ENCODE data around the gene METTL16.

DNA sequence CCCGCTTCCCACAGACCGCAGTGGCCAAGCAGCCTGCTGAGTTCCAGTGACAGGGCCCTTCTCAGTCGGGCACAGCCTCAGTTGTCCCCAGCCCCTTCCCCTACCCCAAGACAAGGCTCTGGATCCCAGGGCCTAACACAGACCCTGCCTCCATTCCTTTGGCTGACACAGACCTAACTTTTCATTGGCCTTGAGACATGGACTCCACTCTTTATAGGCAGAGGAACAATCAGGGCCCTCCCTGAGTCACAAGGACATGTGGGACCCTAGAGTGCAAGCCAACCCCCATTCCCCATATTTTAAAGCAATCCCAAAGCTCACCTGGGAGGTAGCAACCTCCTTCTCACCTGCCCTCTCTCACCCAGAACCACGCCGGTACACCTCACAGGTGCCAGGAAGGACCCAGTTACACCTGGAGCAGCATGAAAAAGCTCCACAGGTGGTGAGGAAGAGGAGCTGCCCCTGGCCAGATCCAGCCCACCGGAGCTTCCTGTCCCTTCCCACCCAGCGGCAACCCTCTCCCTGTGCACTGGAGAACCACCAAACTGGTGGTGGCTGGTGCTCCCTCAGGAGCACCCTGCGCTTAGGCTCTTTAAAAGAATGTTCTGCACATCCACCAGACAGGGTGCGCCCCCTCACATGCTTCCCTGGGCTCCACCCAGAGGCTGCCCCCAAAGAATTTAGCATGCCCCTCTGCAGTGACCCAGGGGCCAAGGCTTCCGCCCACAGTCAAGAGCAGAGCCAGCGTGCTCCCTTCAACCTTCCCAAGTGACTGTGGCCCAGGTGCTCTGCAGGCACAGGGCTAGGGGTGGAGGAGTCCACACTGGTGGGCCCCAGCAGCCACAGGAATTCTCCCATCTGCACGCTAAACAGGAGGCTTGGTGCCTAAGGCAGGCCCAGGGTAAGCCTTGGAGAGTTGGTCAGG is 114.2 kb downstream of the METTL16 start:
- TF ChIP-seq, protein P1, sequence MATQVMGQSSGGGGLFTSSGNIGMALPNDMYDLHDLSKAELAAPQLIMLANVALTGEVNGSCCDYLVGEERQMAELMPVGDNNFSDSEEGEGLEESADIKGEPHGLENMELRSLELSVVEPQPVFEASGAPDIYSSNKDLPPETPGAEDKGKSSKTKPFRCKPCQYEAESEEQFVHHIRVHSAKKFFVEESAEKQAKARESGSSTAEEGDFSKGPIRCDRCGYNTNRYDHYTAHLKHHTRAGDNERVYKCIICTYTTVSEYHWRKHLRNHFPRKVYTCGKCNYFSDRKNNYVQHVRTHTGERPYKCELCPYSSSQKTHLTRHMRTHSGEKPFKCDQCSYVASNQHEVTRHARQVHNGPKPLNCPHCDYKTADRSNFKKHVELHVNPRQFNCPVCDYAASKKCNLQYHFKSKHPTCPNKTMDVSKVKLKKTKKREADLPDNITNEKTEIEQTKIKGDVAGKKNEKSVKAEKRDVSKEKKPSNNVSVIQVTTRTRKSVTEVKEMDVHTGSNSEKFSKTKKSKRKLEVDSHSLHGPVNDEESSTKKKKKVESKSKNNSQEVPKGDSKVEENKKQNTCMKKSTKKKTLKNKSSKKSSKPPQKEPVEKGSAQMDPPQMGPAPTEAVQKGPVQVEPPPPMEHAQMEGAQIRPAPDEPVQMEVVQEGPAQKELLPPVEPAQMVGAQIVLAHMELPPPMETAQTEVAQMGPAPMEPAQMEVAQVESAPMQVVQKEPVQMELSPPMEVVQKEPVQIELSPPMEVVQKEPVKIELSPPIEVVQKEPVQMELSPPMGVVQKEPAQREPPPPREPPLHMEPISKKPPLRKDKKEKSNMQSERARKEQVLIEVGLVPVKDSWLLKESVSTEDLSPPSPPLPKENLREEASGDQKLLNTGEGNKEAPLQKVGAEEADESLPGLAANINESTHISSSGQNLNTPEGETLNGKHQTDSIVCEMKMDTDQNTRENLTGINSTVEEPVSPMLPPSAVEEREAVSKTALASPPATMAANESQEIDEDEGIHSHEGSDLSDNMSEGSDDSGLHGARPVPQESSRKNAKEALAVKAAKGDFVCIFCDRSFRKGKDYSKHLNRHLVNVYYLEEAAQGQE (IDR thresholded peaks at IDR 0.05; ENCODE audit: low read depth) = no peak
- no peak for TF ChIP-seq EP300 (IDR thresholded peaks at IDR 0.05; ENCODE audit: borderline replicate concordance)
- no peak for TF ChIP-seq TAF1 (IDR thresholded peaks at IDR 0.05; ENCODE audit: low read depth)
- no peak for TF ChIP-seq FOXM1 (IDR thresholded peaks at IDR 0.05; ENCODE audit: borderline replicate concordance, low read depth)
- no peak for TF ChIP-seq YY1 (IDR thresholded peaks at IDR 0.05; ENCODE audit: low read depth)
- no peak for TF ChIP-seq RAD21 (IDR thresholded peaks at IDR 0.05; ENCODE audit: low read depth)
- no peak for TF ChIP-seq CEBPB (IDR thresholded peaks at IDR 0.05)
- TF ChIP-seq, protein P2, sequence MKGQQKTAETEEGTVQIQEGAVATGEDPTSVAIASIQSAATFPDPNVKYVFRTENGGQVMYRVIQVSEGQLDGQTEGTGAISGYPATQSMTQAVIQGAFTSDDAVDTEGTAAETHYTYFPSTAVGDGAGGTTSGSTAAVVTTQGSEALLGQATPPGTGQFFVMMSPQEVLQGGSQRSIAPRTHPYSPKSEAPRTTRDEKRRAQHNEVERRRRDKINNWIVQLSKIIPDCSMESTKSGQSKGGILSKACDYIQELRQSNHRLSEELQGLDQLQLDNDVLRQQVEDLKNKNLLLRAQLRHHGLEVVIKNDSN (IDR thresholded peaks at IDR 0.05) = no peak
- TF ChIP-seq EGR1 (IDR thresholded peaks at IDR 0.05) = no peak
- no peak for TF ChIP-seq NFIC (IDR thresholded peaks at IDR 0.05)
